MM.1S (cell line): ENCODE data around the gene IGFN1.

Experiments used
- CTCF ChIP-seq: fragments of 300-600 bp; sonication (generic); IDR thresholded peaks from 2 replicates; pipeline ENCODE4 v1.5.1; 2016; ENCODE audit warnings: antibody characterized with exemption, low read length, mixed read lengths
- EZH2 ChIP-seq: fragments of 300-600 bp; sonication (generic); optimal IDR thresholded peaks from 2 replicates; pipeline ENCODE3; 2017; ENCODE audit warnings: low read depth, mild to moderate bottlenecking, antibody characterized with exemption, low read length, mixed read lengths

- TF ChIP-seq EZH2, result no peak
- no peak for TF ChIP-seq CTCF
Measured at GRCh38 chr1:201241736-201242135, 51.1 kb downstream of the IGFN1 start.
